Measurements from ENCODE around the gene PIK3R5. TPM values are rescaled to one million over a fixed set of nuclear protein-coding genes. Genes with fewer than 3 reads are reported as not detected.

Gene PIK3R5
- total RNA-seq, 2 donors from 2014 or later, result 3.2 to 10.4 TPM

DNA sequence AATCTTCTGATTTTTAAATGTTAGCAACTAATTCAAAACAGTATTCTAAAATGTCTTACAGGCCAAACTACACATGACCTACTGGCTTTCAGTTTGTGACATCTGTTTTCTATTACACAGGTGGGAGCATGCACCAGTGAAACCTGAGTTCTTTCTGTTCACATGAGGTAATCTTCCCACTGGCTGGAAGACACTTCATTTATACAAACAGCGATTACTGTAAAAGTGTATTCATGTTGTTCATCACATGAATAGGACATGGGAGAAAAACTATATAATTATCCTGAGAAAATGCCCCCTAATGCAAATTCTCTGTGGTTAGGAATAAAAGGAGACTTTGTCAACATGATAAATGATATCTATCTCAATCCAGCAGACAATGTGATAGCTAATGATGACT is 11.1 kb upstream of the PIK3R5 start:
- no peaks in the 10 kb centered on the region for H3K27me3 ChIP-seq (replicated peaks; ENCODE audit: insufficient read depth)
- intact Hi-C loops (cut with DNase I), result no loop called here
- no peaks in the 10 kb centered on the region for H3K9me3 ChIP-seq
- no peak overlapping the region for H3K27ac ChIP-seq
- no peaks in the 10 kb centered on the region for H3K4me1 ChIP-seq (replicated peaks)
- TF ChIP-seq POLR2A (IDR thresholded peaks at IDR 0.05) (no peak), POLR2AphosphoS5 (IDR thresholded peaks at IDR 0.05) (no peak)
- TF ChIP-seq, protein P1, sequence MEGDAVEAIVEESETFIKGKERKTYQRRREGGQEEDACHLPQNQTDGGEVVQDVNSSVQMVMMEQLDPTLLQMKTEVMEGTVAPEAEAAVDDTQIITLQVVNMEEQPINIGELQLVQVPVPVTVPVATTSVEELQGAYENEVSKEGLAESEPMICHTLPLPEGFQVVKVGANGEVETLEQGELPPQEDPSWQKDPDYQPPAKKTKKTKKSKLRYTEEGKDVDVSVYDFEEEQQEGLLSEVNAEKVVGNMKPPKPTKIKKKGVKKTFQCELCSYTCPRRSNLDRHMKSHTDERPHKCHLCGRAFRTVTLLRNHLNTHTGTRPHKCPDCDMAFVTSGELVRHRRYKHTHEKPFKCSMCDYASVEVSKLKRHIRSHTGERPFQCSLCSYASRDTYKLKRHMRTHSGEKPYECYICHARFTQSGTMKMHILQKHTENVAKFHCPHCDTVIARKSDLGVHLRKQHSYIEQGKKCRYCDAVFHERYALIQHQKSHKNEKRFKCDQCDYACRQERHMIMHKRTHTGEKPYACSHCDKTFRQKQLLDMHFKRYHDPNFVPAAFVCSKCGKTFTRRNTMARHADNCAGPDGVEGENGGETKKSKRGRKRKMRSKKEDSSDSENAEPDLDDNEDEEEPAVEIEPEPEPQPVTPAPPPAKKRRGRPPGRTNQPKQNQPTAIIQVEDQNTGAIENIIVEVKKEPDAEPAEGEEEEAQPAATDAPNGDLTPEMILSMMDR (IDR thresholded peaks at IDR 0.05), result no peak
- no peaks in the 10 kb centered on the region for H3K36me3 ChIP-seq
- DNase-seq (ENCODE audit: low spot score), result no peak
- 52% methylated on average over 1 of the region's 1 CpG for WGBS
- no peak overlapping the region for H3K4me3 ChIP-seq

DNA sequence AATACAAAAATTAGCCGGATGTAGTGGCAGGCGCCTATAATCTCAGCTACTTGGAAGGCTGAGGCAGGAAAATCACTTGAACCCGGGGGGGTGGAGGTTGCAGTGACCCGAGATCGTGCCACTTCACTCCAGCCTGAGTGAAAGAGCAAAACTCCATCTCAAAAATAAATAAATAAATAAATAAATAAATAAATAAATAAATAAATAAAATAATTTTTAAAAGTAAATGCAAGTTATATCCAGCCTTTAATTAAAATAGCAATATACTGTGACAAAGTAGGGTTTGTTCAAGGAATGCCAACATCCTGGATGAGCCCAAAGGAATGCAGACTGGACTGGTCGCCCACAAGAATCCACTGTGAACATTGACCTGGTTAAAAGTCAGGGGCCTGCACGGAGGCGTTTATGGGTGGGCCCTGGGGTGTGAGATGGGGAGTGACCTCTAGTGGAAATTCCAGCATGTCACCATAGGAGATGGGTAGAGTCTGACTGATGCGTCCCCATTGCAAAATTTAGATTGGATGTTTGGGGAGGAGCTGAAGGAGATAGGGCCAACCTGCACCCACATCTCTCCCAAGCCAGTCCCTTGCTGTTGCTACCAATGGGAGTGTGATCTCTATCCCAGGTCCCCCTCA is 9.7 kb upstream of the PIK3R5 start:
- no peak for TF ChIP-seq POLR2A (IDR thresholded peaks at IDR 0.05)
- TF ChIP-seq, protein P1 (IDR thresholded peaks at IDR 0.05), result no peak
- no peaks in the 10 kb centered on the region for H3K36me3 ChIP-seq
- DNase-seq (ENCODE audit: low spot score), result no peak
- no peaks in the 10 kb centered on the region for H3K9me3 ChIP-seq
- H3K27me3 ChIP-seq (replicated peaks; ENCODE audit: insufficient read depth), result no peaks in the 10 kb centered on the region
- H3K27ac ChIP-seq, result no peak overlapping the region
- intact Hi-C loops (cut with DNase I), result no loop called here
- H3K4me1 ChIP-seq (replicated peaks), result no peaks in the 10 kb centered on the region
- WGBS, result 89% methylated on average over 9 of the region's 9 CpGs
- no peak overlapping the region for H3K4me3 ChIP-seq

DNA sequence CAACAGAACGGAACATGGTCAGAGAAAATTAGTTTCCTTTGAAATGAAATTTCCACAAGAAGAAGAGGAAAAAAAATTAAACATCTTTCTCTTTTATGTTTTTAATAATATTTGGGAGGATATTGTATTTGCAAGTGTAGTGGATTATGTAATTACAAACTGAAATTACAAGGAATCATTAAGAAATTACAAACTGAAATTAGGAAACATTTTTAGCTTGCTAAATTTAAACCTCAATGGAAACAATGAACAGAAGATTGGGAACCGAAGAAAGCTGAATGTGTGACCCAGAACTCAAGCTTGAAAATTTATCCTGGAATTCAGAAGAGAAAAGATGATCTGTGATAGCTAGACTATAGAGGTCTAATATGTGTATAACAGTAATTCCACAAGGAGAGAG is 4.4 kb upstream of the PIK3R5 start:
- no peaks in the 10 kb centered on the region for H3K4me1 ChIP-seq (replicated peaks)
- intact Hi-C loops (cut with DNase I), result no loop called here
- peaks cover 2% of the 10 kb centered on the region for H3K27me3 ChIP-seq (replicated peaks; ENCODE audit: insufficient read depth)
- no peak overlapping the region for H3K4me3 ChIP-seq
- H3K36me3 ChIP-seq, result no peaks in the 10 kb centered on the region
- TF ChIP-seq POLR2A (IDR thresholded peaks at IDR 0.05) (no peak), POLR2AphosphoS5 (IDR thresholded peaks at IDR 0.05) (no peak)
- TF ChIP-seq, protein P1 (IDR thresholded peaks at IDR 0.05), result no peak
- no peak overlapping the region for H3K27ac ChIP-seq
- 78% methylated on average over 2 of the region's 2 CpGs for WGBS
- no peaks in the 10 kb centered on the region for H3K9me3 ChIP-seq
- no peak for DNase-seq (ENCODE audit: low spot score)

DNA sequence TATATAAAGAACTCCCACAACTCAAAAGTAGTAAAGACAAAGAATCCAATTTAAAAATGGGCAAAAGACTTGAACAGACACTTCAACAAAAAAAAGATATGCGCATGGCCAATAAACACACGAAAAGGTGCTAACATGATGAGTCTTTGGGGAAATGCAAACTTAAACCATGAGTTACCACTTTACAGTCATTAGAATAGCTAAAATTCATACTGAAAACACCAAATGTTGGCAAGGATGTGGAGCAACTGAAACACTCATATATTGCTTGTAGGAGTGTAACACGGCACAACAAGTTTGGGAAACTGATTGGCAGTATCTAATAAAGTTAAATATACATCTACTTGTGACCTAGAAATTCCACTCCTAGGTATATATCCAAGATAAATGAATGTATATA is 3.0 kb upstream of the PIK3R5 start:
- no peak for TF ChIP-seq POLR2A (IDR thresholded peaks at IDR 0.05)
- TF ChIP-seq, protein P1 (IDR thresholded peaks at IDR 0.05), result no peak
- no peak for TF ChIP-seq POLR2AphosphoS5 (IDR thresholded peaks at IDR 0.05)
- Histone ChIP-seq H3K36me3 (no peaks in the 10 kb centered on the region), H3K27me3 (replicated peaks; ENCODE audit: insufficient read depth) (peaks cover 5% of the 10 kb centered on the region), H3K27ac (no peak overlapping the region), H3K4me1 (replicated peaks) (no peaks in the 10 kb centered on the region), H3K9me3 (no peaks in the 10 kb centered on the region), H3K4me3 (no peak overlapping the region)
- intact Hi-C loops (cut with DNase I), result no loop called here
- no peak for DNase-seq (ENCODE audit: low spot score)
- WGBS, result 92% methylated on average over 3 of the region's 3 CpGs

DNA sequence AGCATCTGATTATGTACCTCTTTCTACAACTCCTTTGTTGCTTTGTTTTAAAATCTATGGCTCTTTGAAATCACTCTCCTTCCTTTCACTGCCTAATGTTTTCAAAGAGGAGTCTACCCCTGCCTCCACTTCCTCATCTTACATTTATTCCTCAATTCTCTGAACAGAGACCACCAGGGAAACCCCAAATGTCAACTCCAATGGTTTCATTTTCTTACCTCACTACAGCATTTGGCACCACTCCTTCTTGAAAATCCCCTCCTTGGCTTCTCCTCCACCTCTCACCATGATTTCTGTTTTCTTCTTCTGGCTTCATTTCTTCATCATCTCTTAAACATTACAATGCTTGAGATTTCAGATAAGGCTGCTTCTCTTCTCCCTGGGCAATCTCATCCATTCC is 2.4 kb upstream of the PIK3R5 start:
- no peaks in the 10 kb centered on the region for H3K9me3 ChIP-seq
- intact Hi-C loops (cut with DNase I), result no loop called here
- no peak for DNase-seq (ENCODE audit: low spot score)
- H3K27ac ChIP-seq, result no peak overlapping the region
- no peaks in the 10 kb centered on the region for H3K4me1 ChIP-seq (replicated peaks)
- no peak overlapping the region for H3K4me3 ChIP-seq
- peaks cover 5% of the 10 kb centered on the region for H3K27me3 ChIP-seq (replicated peaks; ENCODE audit: insufficient read depth)
- H3K36me3 ChIP-seq, result no peaks in the 10 kb centered on the region
- no peak for TF ChIP-seq POLR2AphosphoS5 (IDR thresholded peaks at IDR 0.05)
- no peak for TF ChIP-seq POLR2A (IDR thresholded peaks at IDR 0.05)
- TF ChIP-seq, protein P1 (IDR thresholded peaks at IDR 0.05), result no peak

Measured in prostate gland (tissue), 2 donors.